ENCODE data around the gene DIAPH2.

GRCh38 chrX:97490656-97491055 is 806.0 kb downstream of the DIAPH2 start:
- no peak for TF ChIP-seq ZBTB21 (CRISPR knock-in tag; IDR thresholded peaks at IDR 0.05; ENCODE audit: borderline replicate concordance)
- TF ChIP-seq CREB1 (CRISPR knock-in tag; IDR thresholded peaks at IDR 0.05), result no peak
- TF ChIP-seq SMAD4 (CRISPR knock-in tag; IDR thresholded peaks at IDR 0.05), result no peak
- TF ChIP-seq ATF3 (CRISPR knock-in tag; conservative IDR thresholded peaks at IDR 0.05), result no peak
- no peak for TF ChIP-seq CREM (CRISPR knock-in tag; IDR thresholded peaks at IDR 0.05)
- TF ChIP-seq KAT7 (CRISPR knock-in tag; IDR thresholded peaks at IDR 0.05; ENCODE audit: borderline replicate concordance), result no peak
- no peak for TF ChIP-seq GABPB1 (CRISPR knock-in tag; IDR thresholded peaks at IDR 0.05)
